GM23338 (cell line): ENCODE results near the gene CNDP2.

Experiments
- CREB1 ChIP-seq: fragments of 250-450 bp; sonication (Bioruptor Pico); IDR thresholded peaks from 2 replicates; pipeline ENCODE4 v1.5.0; 2020; ENCODE audit warnings: low read depth, mild to moderate bottlenecking, moderate library complexity
- CTCF ChIP-seq, 2 experiments: fragments of 200-600 bp in 1 of 2; sonication (generic) in 1 of 2; conservative IDR thresholded peaks; 2 replicates each; pipeline versions ENCODE4 v1.5.1 to v1.6.1; 2016 to 2017; ENCODE audit warnings: antibody characterized with exemption in 2 of 2, low read depth in 2 of 2, mild to moderate bottlenecking in 2 of 2, moderate library complexity in 1 of 2
- ETS1 ChIP-seq: IDR thresholded peaks from 2 replicates; pipeline ENCODE4 v1.6.1; 2016; ENCODE audit warnings: antibody characterized with exemption
- EZH2 ChIP-seq: fragments of 200-600 bp; sonication (generic); IDR thresholded peaks from one replicate; pipeline ENCODE4 v1.8.0; 2017; ENCODE audit warnings: antibody characterized with exemption, mild to moderate bottlenecking, low read depth; ENCODE audit not compliant: unreplicated experiment
- EZH2phosphoT487 ChIP-seq: fragments of 200-600 bp; sonication (generic); IDR thresholded peaks from one replicate; pipeline ENCODE4 v1.8.1; 2018; ENCODE audit warnings: antibody characterized with exemption; ENCODE audit not compliant: unreplicated experiment
- JUNB ChIP-seq: IDR thresholded peaks from one replicate; pipeline ENCODE4 v1.6.1; 2016; ENCODE audit warnings: antibody characterized with exemption; ENCODE audit not compliant: unreplicated experiment
- NANOG ChIP-seq: IDR thresholded peaks from 2 replicates; pipeline ENCODE4 v1.6.1; 2016; ENCODE audit warnings: antibody characterized with exemption, borderline replicate concordance
- POLR2AphosphoS5 ChIP-seq: IDR thresholded peaks from 2 replicates; pipeline ENCODE4 v1.6.1; 2016; ENCODE audit warnings: antibody characterized with exemption, low read depth
- REST ChIP-seq: IDR thresholded peaks from one replicate; pipeline ENCODE4 v1.6.1; 2018; ENCODE audit warnings: antibody characterized with exemption; ENCODE audit not compliant: unreplicated experiment
- STAT1 ChIP-seq: IDR thresholded peaks from one replicate; pipeline ENCODE4 v1.6.1; 2016; ENCODE audit warnings: antibody characterized with exemption; ENCODE audit not compliant: unreplicated experiment
- ZNF331 ChIP-seq: fragments of 250-450 bp; sonication (Bioruptor Pico); IDR thresholded peaks from 2 replicates; pipeline ENCODE4 v1.5.0; 2020; ENCODE audit warnings: low read depth, mild to moderate bottlenecking, moderate library complexity
- ZNF462 ChIP-seq: fragments of 250-450 bp; sonication (Bioruptor Pico); IDR thresholded peaks from 2 replicates; pipeline ENCODE4 v1.5.0; 2020; ENCODE audit warnings: mild to moderate bottlenecking, moderate library complexity

GRCh38 chr18:74528478-74528877, 32.3 kb downstream of the CNDP2 start:
- TF ChIP-seq EZH2phosphoT487 (no peak), CTCF (conservative IDR thresholded peaks at IDR 0.05; ENCODE audit: low read depth in 2 of 2) (no peak), POLR2AphosphoS5 (no peak), REST (no peak), EZH2 (no peak), CREB1 (CRISPR knock-in tag) (no peak), NANOG (no peak), JUNB (no peak), STAT1 (no peak), ZNF331 (CRISPR knock-in tag) (no peak), ETS1 (no peak), ZNF462 (CRISPR knock-in tag) (no peak)
